SKM-1 treated with dmso at 0.1 percent for 144 hours (cell line): ENCODE measurements around the gene CHN1.

Experiments used
- DNase-seq: peaks from one replicate; lab custom pipeline; 2025; ENCODE audit not compliant: unreplicated experiment; lab: John Stamatoyannopoulos, UW

Gene CHN1

GRCh38 chr2:174929786-174930185 lies 75.4 kb downstream of the CHN1 start:
- no peak for DNase-seq

- no peak for DNase-seq
Measured at GRCh38 chr2:174925046-174925784, 80.0 kb downstream of the CHN1 start.

GRCh38 chr2:174924061-174924693 lies 81.0 kb downstream of the CHN1 start:
- DNase-seq = no peak

GRCh38 chr2:174919947-174920595 lies 85.1 kb downstream of the CHN1 start:
- no peak for DNase-seq

GRCh38 chr2:174918886-174919526 lies 86.2 kb downstream of the CHN1 start:
- DNase-seq = no peak

- no peak for DNase-seq
Measured at GRCh38 chr2:174916270-174916930, 88.8 kb downstream of the CHN1 start.

- no peak for DNase-seq
Measured at GRCh38 chr2:174914853-174915760, 90.1 kb downstream of the CHN1 start.

- DNase-seq = no peak
Measured at GRCh38 chr2:174908284-174908683, 96.9 kb downstream of the CHN1 start.

GRCh38 chr2:174903264-174903556 lies 102.0 kb downstream of the CHN1 start:
- DNase-seq = no peak

GRCh38 chr2:174902506-174903263 lies 102.5 kb downstream of the CHN1 start:
- DNase-seq = no peak

GRCh38 chr2:174901075-174901474 lies 104.1 kb downstream of the CHN1 start:
- DNase-seq = no peak

- no peak for DNase-seq
Measured at GRCh38 chr2:174897286-174897685, 107.9 kb downstream of the CHN1 start.

- no peak for DNase-seq
Measured at GRCh38 chr2:174893018-174893417, 112.2 kb downstream of the CHN1 start.

GRCh38 chr2:174892546-174892945 lies 112.6 kb downstream of the CHN1 start:
- DNase-seq = no peak

GRCh38 chr2:174888646-174889271 lies 116.4 kb downstream of the CHN1 start:
- DNase-seq = no peak

GRCh38 chr2:174888146-174888545 lies 117.0 kb downstream of the CHN1 start:
- DNase-seq = no peak

GRCh38 chr2:174882416-174882815 lies 122.8 kb downstream of the CHN1 start:
- DNase-seq = no peak

- no peak for DNase-seq
Measured at GRCh38 chr2:174881678-174882077, 123.5 kb downstream of the CHN1 start.

GRCh38 chr2:174878537-174879147 lies 126.5 kb downstream of the CHN1 start:
- DNase-seq = no peak
